Suppressor macrophage treated with lipopolysaccharide for 4 hours (primary cell): ENCODE results near the gene POP4.
A peak's percentile ranks its signal among the peaks of the same experiment; 100 is the strongest.

Source experiments
- DNase-seq: peaks from one replicate; pipeline ENCODE4 v3.0.0-alpha.2; 2020

The POP4 gene

GRCh38 chr19:29577649-29577963 is 28.5 kb upstream of the POP4 start:
- DNase-seq: no peak

- no peak for DNase-seq
Measured at GRCh38 chr19:29578349-29578748, 27.7 kb upstream of the POP4 start.

- no peak for DNase-seq
Measured at GRCh38 chr19:29579308-29579910, 26.7 kb upstream of the POP4 start.

- no peak for DNase-seq
Measured at GRCh38 chr19:29581398-29581797, 24.7 kb upstream of the POP4 start.

GRCh38 chr19:29583196-29583999 is 22.7 kb upstream of the POP4 start:
- no peak for DNase-seq

GRCh38 chr19:29586401-29586800 is 19.7 kb upstream of the POP4 start:
- no peak for DNase-seq

- no peak for DNase-seq
Measured at GRCh38 chr19:29587059-29587458, 19.0 kb upstream of the POP4 start.

GRCh38 chr19:29587518-29587986 is 18.5 kb upstream of the POP4 start:
- peak; percentile 22 for DNase-seq

- DNase-seq: no peak
Measured at GRCh38 chr19:29588095-29588494, 18.0 kb upstream of the POP4 start.

GRCh38 chr19:29590278-29590677 is 15.8 kb upstream of the POP4 start:
- no peak for DNase-seq

GRCh38 chr19:29591670-29592069 is 14.4 kb upstream of the POP4 start:
- DNase-seq: no peak

- no peak for DNase-seq
Measured at GRCh38 chr19:29593869-29594268, 12.2 kb upstream of the POP4 start.

GRCh38 chr19:29596080-29596727 is 9.9 kb upstream of the POP4 start:
- DNase-seq: no peak

GRCh38 chr19:29596885-29597525 is 9.1 kb upstream of the POP4 start:
- peak; percentile 24 for DNase-seq

GRCh38 chr19:29598036-29598435 is 8.0 kb upstream of the POP4 start:
- DNase-seq: no peak

- no peak for DNase-seq
Measured at GRCh38 chr19:29598496-29598895, 7.6 kb upstream of the POP4 start.

GRCh38 chr19:29603308-29603707 is 2.8 kb upstream of the POP4 start:
- no peak for DNase-seq

GRCh38 chr19:29606420-29606747 is 301 bp downstream of the POP4 start:
- peak; percentile 13 for DNase-seq

GRCh38 chr19:29609636-29610035 is 3.6 kb downstream of the POP4 start:
- DNase-seq: no peak

GRCh38 chr19:29610213-29610573 is 4.1 kb downstream of the POP4 start:
- no peak for DNase-seq

GRCh38 chr19:29610574-29611271 is 4.6 kb downstream of the POP4 start:
- DNase-seq: peak; percentile 79

GRCh38 chr19:29612121-29612520 is 6.0 kb downstream of the POP4 start:
- DNase-seq: no peak
